GM12875 (cell line): ENCODE measurements around the gene LSM3.

ENCODE experiments used
- H3K4me3 ChIP-seq: one replicate; pipeline ENCODE4 v1.5.1; 2011; ENCODE audit warnings: low read depth, low read length, control low read depth
- TF ChIP-seq, protein P1 (sequence below): IDR thresholded peaks from 2 replicates; pipeline ENCODE4 v1.5.1; 2011; ENCODE audit warnings: low read depth, mild to moderate bottlenecking, control low read depth, inconsistent platforms, low read length, moderate library complexity, borderline replicate concordance; ENCODE audit not compliant: insufficient read depth

Gene LSM3

DNA sequence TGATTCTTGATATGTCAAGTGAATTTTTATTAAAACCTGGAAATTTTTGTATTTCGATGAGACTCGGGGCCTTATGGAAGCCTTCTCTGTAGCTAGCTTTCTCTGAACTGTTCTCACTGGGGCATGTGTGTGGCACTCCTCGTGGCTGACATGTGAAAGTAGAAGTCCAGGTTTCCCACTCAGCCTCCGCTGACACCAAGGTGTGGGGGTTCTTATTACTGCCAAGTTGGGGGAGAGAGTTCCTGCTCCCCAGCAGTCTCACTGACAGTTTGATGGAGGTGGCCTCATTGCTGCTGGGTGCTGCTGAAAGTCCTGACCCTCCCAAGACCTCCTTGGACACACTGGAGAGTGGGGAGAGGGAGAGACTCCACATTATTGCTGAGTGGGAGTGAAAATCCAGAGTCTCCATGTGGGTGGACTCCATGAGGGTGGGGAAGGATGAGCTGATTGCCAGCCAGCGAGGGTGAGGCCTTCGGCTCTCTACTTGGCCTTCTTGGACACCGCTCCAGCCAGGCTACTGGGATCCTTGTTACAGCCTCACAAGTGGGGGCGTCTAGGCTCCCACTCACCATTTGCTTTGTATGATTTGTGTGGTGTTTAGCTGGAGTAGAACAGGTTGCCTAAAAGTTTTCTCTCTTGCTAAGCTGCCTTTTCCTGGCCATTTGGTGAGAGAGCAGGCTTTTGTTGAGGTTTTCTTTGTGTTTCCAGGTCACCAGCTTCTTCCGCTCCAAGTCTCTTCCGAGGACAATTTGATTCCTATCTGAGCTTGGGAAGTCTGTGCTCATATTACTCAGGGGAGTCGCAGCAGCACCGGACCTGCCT, 64.1 kb downstream of the LSM3 start:
- no peak overlapping the region for H3K4me3 ChIP-seq
- TF ChIP-seq, protein P1, sequence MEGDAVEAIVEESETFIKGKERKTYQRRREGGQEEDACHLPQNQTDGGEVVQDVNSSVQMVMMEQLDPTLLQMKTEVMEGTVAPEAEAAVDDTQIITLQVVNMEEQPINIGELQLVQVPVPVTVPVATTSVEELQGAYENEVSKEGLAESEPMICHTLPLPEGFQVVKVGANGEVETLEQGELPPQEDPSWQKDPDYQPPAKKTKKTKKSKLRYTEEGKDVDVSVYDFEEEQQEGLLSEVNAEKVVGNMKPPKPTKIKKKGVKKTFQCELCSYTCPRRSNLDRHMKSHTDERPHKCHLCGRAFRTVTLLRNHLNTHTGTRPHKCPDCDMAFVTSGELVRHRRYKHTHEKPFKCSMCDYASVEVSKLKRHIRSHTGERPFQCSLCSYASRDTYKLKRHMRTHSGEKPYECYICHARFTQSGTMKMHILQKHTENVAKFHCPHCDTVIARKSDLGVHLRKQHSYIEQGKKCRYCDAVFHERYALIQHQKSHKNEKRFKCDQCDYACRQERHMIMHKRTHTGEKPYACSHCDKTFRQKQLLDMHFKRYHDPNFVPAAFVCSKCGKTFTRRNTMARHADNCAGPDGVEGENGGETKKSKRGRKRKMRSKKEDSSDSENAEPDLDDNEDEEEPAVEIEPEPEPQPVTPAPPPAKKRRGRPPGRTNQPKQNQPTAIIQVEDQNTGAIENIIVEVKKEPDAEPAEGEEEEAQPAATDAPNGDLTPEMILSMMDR = no peak

DNA sequence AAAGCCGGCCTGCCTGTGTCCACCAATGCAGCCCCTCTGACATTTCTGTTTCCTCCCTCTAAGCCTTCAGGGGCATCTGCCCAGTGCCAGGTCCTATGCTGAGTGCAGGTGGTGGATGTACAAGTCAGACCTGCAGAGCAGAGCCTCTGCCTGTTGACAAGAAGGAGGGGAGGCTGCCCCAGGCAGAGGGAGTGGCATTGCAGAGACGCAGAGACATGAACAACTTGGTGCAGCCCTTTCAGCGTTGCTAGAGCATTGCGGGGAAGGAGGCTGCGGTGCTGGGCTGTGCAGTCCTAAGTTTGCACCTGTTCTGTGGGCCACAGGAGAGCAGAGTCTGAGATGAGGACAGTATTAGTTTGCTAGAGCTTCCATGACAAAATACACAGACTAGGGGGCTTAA, 65.2 kb downstream of the LSM3 start:
- H3K4me3 ChIP-seq = no peak overlapping the region
- TF ChIP-seq, protein P1 = no peak

DNA sequence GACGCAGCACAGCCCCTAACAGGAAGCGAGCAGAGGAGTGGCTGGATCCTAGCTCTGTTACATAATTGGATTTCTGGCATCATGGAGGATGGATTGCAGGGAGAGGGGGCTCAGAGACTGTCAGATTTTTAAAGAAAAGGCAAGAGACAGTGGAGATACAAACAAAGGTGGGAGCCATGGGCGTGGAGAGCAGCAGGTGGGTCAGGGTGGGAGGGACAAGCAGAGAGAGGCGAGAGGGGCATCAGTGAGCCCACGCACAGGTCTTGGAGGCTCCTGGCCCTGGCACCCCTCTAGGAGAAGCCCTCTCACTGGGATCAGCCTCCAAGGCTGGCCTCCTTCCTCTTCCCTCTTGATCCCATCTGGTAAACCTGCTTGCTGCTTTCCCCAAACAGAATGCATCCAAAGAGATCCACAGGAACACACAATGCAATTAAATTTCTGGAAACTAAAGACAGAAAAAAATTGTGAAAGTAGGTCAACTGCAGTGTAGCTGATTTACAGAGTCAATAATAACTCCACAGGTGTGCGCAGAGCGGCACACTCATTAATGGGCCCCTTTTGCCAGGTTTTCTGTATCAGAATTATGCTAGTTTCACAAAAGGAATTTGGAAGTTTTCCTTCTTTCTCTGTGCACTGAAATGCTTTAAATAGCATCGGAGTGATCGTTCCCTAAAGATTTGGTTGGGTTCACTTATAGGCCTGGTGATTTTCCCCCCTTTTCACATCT, 66.1 kb downstream of the LSM3 start:
- TF ChIP-seq, protein P1 = no peak
- H3K4me3 ChIP-seq = no peak overlapping the region

DNA sequence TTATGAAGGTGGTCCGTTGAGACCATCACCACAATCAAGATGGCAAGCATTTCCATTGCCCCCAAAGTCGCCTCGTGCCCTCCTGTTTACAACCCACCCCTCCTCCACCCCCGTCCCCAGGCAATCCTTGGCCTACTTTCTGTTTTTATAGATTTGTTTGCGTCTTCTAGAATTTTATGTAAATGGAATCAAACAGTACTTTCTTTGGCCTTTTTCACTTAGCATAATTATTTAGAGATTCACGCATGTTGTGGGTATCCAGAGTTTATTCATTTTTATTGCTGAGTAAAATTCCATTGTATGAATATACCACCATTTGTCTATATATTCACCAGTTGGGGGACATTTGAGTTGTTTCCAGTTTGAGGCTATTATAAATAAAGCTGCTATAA, 66.6 kb downstream of the LSM3 start:
- no peak overlapping the region for H3K4me3 ChIP-seq

DNA sequence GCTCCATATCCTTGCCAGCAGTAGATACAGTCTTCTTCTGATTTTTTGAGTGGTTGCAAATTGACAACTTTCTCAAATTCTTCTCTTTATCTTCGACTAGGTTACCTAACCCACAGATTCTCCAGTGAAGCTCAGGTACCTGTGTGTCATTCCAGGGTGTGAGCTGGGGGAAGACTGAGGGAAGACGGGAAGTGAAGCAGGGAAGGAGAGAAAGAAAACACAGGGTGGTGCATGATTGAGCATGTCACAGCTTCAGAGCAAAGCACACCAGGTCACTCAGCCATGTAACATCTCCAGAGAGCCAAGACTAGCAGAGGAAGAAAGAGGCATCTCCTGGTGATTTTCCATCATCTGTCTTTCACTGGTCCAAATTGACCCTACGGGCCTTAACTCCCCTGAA, 67.2 kb downstream of the LSM3 start:
- TF ChIP-seq, protein P1 = no peak
- H3K4me3 ChIP-seq = no peak overlapping the region

More for the DNA sequence above, 66.6 kb downstream of the LSM3 start:
- TF ChIP-seq, protein P1 = no peak

DNA sequence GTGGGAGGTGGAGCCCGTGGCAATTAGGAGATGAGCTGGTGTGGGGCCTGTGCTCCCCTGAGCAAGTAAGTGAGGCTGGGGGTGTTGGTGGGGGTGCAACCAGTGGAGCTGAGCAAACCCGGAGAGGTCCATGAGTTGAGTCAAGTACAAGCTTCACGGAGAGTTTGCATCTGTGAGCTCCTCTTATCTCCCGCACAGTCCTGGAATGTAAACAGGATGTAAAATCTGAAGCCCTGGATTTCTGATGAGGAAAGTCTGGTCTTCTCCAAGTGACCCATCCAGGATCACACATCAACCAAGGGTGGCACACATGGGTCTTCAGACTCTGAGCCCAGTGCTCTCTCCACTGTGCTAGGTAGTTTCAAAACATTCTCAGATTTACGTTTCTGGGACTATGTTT, 67.8 kb downstream of the LSM3 start:
- TF ChIP-seq, protein P1 = no peak
- no peak overlapping the region for H3K4me3 ChIP-seq

DNA sequence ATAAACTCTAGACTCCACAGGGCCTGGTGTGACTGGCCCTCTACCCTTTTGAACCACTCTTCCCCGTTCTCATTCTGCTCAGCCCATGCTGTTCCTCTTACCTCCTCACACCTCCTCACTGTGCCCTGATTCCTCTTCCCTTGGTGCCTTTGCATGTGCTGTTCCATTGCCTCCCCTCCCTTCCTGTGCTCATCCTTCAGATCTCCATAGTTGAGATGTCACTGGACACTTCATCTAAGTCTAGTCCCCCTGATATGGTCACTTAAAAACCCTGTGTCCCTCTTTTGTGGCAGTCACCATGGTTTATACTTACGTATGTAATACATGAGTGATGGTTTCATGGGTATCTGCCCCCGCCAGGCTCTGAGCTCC, 69.8 kb downstream of the LSM3 start:
- TF ChIP-seq, protein P1 = no peak
- no peak overlapping the region for H3K4me3 ChIP-seq
